ENCODE data around the gene ZGRF1.
"Not testable (repeated sequence)": the region's sequence is repeated elsewhere in the genome, so short reads cannot be mapped to it uniquely, and the experiment has no call there.

The ZGRF1 gene

GRCh38 chr4:112636688-112637551 lies at the start of gene ZGRF1, which contains the start of gene LARP7:
Gene ZGRF1 (minus strand): TSS chr4:112636909. CDS start chr4:112633176, 3,733 bp downstream.
Gene LARP7 (plus strand): TSS chr4:112637143. CDS start chr4:112644670, 7,527 bp downstream.
- peak; percentile 59 for DNase-seq (ENCODE audit: low spot score)

- DNase-seq (ENCODE audit: low spot score) = no peak
These were observed 44.3 kb upstream of the ZGRF1 start for GRCh38 chr4:112680996-112681395.

- no peak for DNase-seq (ENCODE audit: low spot score)
These were observed 40.9 kb upstream of the ZGRF1 start for GRCh38 chr4:112677519-112678091.

- DNase-seq (ENCODE audit: low spot score) = no peak
These were observed 37.7 kb upstream of the ZGRF1 start for GRCh38 chr4:112674376-112674775.

- no peak for DNase-seq (ENCODE audit: low spot score)
These were observed 37.0 kb upstream of the ZGRF1 start for GRCh38 chr4:112673686-112674085.

- DNase-seq (ENCODE audit: low spot score) = no peak
These were observed 36.4 kb upstream of the ZGRF1 start for GRCh38 chr4:112673076-112673475.

GRCh38 chr4:112668131-112668530 lies 31.4 kb upstream of the ZGRF1 start:
- DNase-seq (ENCODE audit: low spot score) = no peak

- DNase-seq (ENCODE audit: low spot score) = no peak
These were observed 27.9 kb upstream of the ZGRF1 start for GRCh38 chr4:112664611-112665010.

GRCh38 chr4:112656115-112656514 lies 19.4 kb upstream of the ZGRF1 start:
- not testable (repeated sequence) for DNase-seq (ENCODE audit: low spot score)

- no peak for DNase-seq (ENCODE audit: low spot score)
These were observed 18.6 kb upstream of the ZGRF1 start for GRCh38 chr4:112655270-112655669.

- DNase-seq (ENCODE audit: low spot score) = no peak
These were observed 15.5 kb upstream of the ZGRF1 start for GRCh38 chr4:112652216-112652615.

- no peak for DNase-seq (ENCODE audit: low spot score)
These were observed 14.9 kb upstream of the ZGRF1 start for GRCh38 chr4:112651641-112652040.

- DNase-seq (ENCODE audit: low spot score) = no peak
These were observed 13.6 kb upstream of the ZGRF1 start for GRCh38 chr4:112650332-112650731.

- DNase-seq (ENCODE audit: low spot score) = no peak
These were observed 12.3 kb upstream of the ZGRF1 start for GRCh38 chr4:112649055-112649408.

GRCh38 chr4:112648263-112649054 lies 11.8 kb upstream of the ZGRF1 start:
- no peak for DNase-seq (ENCODE audit: low spot score)

- DNase-seq (ENCODE audit: low spot score) = no peak
These were observed 11.1 kb upstream of the ZGRF1 start for GRCh38 chr4:112647785-112648184.

GRCh38 chr4:112646632-112647537 lies 10.2 kb upstream of the ZGRF1 start:
- no peak for DNase-seq (ENCODE audit: low spot score)

GRCh38 chr4:112645541-112646329 lies 9.0 kb upstream of the ZGRF1 start:
- no peak for DNase-seq (ENCODE audit: low spot score)

GRCh38 chr4:112644595-112645535 lies 8.2 kb upstream of the ZGRF1 start:
- DNase-seq (ENCODE audit: low spot score) = not testable (repeated sequence)

GRCh38 chr4:112642526-112642925 lies 5.8 kb upstream of the ZGRF1 start:
- no peak for DNase-seq (ENCODE audit: low spot score)
